ENCODE results near the gene LARP1.
A peak's percentile ranks its signal among the peaks of the same experiment; 100 is the strongest.
"Not testable (repeated sequence)": the region's sequence is repeated elsewhere in the genome, so short reads cannot be mapped to it uniquely, and the experiment has no call there.

LARP1 gene

DNA sequence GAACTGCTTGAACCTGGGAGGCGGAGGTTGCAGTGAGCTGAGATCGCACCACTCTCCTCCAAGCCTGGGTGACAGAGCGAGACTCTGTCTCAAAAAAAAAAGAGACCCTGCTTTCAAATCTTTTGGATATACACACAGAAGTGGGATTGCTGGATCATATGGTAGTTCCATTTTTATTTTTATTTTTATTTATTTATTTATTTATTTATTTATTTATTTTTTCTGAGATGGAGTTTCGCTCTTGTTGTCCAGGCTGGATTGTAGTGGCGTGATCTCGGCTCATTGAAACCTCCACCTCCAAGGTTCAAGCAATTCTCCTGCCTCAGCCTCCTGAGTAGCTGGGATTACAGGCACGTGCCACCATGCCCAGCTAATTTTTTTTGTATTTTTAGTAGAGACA, 19.8 kb upstream of the LARP1 start:
- not testable (repeated sequence) for DNase-seq

DNA sequence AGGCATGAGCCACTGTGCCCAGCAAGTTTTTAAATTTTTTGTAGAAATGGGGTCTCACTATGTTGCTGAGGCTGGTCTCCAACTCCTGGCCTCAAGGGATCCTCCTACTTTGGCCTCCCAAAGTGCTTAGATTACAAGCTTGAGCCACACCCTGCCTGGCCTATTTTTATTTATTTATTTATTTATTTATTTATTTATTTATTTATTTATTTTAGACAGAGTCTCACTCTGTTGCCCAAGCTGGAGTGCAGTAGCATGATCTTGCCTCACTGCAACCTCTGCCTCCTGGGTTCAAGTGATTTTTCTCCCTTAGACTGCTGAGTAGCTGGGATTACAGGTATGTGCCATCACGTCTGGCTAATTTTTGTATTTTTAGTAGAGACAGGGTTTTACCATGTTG, 18.8 kb upstream of the LARP1 start:
- DNase-seq: not testable (repeated sequence)

DNA sequence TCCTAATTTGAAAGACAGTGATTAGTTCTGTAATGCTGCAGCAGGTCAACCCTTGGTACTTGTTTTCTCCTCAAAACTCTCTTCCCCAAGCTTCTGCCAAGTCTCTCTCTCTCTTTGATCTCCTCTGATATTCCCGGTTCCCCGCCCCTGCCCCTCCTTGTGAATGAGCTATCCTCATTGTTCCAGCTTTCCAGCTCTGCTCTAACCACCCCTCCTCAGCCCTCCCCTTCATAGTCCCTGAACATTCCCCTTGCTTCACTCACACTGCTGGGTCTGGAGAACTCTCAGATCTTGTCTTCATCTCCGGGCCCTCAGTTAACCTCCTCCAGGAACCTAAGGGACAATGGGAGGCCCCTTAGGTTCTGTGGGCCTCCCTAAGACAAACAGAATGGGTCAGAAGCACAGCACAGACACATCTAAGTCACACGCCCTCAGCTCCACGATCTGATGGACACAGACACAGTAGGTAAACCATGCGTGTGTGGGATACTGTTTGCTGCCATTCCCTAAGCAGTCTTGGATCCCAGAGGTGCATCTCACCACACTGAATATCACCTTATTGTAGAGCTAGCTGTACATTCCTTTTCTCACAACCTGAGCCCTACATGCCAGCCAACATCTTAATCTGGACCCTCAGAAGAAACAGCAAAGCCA, 17.4 kb upstream of the LARP1 start:
- DNase-seq: no peak

DNA sequence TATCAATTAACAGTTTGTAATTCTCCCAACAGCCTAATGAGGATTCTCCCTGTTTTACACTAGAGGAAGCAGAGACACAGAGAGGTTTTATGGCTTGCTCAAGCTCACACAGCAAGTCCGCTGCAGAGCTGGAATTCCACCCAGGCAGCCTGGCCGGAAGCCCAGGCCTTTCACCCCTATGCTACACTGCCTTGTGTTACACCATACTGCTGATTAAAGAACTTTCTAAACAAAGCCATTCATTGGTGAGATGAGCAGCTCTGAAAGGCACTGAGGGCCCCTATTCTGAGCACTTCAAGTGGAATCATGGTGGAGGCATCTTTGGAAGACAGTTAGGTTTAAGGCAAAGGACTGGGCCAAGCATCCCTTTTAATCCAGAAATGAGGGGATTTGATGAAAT, 14.7 kb upstream of the LARP1 start:
- DNase-seq: no peak

DNA sequence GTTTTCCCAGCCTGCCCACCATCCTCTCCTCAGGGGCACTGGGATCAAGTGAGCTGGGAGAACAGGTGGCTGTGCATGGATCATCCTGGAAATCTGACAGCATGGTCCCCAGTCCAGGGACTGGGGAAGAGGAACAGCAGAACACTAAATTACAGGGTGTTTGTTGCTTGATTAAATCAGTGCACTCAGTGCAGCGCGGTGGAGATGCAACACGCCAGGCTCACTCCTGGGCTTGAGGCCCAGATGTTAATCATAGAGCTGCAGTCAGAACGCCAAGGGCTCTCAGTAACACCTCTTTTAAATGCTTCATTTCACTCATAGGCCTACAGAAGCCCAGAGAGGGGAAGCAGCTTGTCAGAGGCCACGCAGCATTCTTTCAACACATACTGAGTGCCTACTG, 14.2 kb upstream of the LARP1 start:
- DNase-seq: no peak

DNA sequence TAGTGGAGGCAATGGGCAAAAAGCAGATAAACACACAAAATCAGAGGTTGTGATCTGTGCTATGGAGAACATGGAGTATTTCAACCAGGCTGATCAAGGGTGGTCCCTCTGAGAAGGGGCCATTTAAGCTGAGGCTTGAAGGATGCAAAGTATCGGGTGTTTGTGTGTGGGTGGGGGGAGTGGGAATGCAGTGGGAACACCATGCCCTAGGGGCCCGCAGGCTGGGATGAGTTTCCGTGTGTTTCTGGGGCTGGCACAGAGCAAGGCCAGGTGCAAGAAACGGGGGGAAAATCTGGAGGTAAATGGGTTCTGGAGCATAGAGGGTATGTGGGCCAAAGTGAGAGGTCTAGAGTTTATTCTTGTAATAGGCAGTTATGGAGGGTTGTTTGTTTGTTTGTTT, 13.8 kb upstream of the LARP1 start:
- DNase-seq: no peak

DNA sequence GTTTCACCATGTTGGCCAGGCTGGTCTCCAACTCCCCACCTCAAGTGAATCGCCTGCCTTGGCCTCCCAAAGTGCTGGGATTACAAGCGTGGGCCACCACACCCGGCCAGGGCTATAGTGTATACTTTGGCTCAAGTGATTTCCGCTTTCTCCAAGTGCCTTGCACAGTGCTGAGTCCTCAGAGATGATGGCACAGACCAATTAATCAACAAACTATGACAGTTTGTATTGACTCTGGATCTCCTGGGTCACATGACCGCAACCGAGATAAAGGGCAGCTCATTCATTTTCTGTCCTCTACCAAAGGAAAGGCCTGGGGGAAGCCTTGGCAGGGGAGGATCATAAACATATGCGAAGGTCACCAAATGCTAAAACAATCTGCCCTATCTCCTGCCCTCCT, 11.4 kb upstream of the LARP1 start:
- no peak for DNase-seq

DNA sequence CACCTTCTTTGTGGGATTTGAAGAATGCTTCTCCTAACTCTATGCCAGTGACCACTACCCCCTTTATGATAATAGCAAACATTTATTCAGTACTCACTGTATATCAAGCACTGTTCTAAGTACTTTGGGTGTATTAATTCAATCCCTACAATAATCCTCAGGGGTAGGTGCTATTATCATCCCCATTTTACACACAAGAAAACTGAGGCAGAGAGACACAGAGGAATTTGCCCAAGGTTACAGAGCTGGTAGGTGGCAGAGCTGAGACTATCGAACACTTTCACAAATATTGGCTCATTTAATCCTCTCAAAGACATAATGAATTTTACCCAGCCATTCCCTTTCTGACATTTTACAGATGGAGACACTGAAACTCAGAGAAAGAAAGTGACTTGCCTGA, 9.8 kb upstream of the LARP1 start:
- DNase-seq: no peak

DNA sequence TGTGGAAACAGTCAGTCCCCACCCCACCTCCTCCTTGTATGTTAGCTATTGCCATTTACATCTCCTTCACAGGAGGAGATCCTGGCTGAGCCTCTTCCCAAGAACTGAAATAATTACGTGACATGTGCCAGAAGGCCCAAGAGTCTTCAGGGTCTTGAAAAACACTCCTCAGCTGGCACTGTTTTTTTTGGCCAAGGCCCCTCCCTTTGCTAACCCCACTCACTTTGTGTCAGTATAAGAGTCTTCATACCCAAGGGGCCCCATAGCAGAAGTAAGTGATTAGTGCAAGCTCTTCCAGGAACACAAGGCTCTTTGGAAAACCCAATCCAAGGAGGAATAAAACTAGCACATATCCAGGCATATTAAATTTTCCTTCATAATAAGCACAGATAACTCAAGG, 5.7 kb upstream of the LARP1 start:
- DNase-seq: no peak

DNA sequence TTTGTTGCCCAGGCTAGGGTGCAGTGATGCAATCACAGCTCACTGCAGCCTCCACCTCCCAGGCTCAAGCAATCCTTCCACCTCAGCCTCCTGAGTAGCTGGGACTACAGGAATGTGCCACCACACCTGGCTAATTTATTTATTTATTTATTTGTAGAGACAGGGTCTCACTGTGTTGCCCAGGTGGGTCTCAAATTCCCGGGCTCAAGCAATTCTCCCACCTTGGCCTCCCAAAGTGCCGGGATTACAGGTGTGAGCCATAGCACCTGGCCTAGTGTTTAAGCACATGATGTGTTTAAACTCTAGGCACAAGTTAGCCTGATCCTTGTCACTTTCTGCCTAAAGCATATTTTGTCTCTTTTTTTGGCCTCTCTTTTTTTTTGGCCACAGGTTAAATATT, 4.5 kb upstream of the LARP1 start:
- not testable (repeated sequence) for DNase-seq

DNA sequence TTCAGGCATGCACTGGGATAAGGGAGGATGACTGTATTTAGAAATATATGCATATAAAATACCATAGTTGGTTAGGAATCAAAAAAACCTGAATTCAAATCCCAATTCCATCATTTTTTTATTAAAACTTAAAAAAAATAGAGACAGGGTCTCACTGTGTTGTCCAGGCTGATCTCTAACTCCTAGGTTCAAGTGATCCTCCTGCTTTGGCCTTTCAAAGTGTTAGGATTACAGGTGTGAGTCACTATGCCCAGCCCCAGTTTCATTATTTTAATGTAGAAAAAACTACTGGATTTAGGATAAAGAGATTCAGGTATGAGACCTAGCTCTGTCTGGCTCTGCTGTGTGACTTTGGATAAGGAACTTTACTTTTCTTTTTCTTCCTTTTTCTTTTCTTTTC, 3.3 kb upstream of the LARP1 start:
- no peak for DNase-seq

DNA sequence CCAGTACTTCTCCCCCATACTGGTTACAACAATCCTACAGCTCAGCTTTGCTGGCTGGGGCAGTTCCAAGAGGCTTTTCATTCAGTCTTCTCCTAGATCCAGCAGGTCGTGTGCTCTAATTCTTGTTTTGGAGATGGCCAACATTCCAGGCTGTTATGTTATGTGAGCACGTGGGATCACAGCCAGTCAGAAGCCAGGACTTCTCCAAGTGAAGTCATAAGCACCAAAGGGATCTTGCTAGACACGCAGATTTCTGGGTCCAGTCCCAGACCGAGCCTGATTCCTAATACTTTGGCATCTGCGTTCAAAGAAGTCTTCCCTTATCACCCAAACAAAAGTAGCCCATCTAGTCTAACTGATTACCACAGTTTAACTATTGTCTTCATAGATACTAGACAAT, 1.4 kb upstream of the LARP1 start:
- no peak for DNase-seq

DNA sequence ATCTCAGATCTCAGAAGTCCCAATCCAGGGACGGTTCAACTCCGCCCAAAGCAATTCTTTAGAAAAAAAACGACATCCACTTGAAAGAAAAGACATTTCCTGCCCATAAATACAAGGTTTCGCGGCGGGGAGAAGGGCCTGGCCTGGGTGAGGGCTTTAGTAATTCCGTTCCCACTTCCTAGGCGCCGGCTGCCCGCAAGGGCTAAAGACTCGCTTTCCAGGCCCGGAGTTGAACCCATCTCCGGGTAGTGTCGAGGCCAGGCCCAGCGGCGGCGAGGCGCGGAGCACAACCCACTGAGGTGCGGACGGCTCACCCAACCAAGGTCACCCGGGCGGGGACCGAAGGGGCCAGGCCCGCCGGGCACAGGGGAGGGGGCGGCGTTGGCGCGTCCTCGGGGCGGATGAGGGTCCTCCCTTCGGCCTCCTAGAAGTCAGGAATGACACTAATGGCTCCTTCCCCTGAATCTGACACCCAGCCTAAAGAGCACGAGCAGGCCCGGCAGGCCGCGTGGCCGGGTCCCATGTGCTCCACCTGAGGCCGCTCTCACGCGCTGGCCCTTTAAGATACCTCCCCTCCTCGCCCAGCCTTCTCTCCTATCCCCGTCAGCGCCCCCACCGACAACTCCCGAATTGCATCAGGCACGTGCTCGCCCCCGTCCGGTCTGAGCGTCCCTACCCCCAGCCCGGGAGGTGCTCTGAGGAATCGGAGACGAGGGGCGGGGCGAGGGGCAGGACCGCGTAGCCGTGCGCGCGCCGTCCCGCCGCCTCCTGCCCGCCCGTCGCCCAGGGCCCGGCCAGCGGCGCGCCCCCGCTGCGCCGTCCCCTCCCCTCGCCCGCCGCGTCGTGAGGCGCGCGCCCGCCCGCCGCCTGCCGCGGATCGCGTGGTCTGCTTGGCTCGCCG, 467 bp upstream of the LARP1 start:
- DNase-seq: peak; percentile 97

DNA sequence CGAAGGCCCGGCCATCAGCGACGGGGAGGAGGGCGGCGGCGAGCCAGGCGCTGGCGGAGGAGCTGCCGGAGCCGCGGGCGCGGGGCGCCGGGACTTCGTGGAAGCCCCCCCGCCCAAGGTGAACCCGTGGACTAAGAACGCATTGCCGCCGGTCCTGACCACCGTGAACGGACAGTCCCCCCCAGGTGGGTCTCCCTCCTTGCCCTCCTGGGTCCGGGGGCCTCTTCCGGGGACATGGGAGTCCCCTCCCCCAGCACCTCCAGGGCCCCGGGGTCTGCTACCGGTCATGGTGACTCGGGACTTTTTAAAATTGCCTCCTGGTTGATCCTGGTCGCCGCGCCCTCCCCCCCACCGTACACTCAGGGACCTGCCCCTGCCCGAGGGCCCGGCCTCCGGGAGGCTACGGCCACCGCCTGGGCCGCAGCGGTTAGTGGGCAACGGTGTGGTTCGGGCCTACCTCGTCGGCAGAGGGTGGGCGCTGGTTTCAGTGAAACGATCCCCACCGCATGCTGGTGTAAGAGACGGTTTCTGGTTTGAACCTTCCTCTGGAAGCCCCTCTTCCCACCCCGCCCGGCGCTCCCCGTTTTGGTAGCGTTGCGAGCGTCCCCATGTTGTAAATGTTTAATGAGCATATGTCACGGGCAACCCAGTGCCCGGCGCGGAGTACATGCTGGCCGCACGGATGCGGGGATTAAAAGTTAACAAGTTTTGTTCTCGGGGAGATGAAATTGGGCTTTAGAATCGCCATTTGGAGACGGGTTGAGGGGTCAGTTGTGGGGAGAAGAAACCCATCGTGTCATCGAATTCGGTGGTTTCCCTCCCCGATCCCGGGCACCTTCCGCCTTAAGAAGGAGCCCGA, 1.1 kb downstream of the LARP1 start:
- DNase-seq: peak; percentile 42

DNA sequence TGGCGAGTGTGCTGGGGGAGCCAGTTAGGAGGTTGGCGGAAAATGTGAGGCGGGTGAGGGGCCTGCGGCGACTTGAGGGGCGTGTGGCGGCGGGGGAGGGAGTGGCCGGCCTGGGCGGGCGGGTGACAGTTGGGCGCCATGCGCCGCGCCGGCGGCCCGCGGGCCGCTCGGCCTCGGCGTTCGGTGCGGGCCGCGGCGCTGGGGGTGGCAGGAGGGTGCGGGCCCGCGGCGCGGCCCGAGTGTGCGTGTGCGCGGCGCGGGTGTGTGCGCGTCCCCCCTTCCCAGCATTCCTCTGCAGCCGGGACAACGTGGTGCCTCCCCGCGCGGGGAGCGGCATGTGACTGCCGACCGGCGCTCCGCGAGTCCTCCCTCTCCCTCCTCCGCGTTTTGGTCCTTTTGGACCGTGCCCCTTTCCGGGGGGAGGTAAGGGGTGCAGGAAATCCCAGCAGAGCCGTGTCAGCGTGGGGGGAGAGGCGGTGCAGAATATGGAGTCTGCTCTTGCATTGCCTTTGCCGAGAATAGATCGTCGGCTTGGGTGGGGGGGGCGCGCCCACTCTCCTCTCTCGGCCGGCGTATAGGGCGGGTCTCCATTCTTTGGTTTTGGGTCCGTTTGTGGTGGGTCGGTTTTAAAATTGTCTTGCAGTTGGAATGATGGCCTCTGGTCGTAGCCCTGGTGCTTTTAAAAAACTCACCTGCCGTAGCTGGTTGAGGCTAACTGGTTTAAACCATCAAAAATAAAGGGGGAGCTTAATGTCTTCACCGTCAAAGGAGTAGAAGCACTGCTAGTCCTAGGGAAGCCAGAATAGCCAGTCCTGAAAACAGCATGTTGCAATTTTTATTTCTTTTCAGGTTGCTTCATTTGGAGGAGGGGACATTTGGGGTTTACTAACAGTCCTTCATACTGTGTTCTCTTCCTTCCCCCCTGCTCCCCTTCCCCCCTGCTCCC, 2.0 kb downstream of the LARP1 start:
- DNase-seq: peak; percentile 45

DNA sequence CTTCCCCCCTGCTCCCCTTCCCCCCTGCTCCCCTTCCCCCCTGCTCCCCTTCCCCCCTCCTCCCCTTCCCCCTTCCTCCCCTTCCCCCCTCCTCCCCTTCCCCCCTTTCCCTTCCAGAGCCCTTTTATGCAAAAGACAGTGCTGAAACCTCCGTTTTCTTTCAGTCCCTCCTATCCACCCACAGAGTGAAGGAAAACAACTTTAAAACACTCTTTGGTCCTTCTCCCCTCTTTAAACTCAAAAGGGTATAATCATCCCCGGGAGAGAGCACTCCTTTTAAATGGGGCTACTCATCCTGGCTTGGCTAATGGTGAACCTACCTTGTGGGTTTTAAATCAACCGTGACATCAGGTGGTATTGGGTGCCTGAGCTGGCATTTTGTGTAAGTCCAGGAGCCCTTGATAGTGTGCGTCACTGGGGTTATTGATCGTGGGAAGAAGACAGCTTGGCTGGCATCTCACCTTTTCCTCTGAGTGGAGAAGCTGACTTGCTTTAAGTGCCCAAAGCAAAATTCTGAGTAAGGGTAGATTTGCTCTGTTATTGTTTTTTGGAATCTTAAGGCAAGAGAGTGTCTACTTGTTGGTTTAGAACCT, 2.7 kb downstream of the LARP1 start:
- DNase-seq: no peak

DNA sequence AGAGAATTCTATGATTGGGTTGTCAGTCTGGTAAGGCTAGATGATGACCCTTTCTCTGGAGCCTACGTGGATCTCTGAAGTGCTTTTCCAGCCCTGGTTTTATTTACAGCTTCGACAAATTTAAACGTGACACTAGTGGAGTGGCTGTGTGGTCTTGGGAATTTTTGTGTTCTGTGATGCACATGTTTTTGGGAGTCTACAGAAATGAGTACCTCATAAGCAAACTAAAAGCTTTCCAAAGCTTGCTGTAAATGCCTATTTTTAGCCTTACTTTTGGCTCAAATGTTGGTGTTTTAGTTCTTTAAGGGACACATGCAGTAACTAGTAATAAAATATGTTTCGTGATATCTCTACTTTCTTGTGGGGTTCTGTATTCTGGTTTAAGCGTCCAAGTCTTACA, 3.3 kb downstream of the LARP1 start:
- DNase-seq: no peak

DNA sequence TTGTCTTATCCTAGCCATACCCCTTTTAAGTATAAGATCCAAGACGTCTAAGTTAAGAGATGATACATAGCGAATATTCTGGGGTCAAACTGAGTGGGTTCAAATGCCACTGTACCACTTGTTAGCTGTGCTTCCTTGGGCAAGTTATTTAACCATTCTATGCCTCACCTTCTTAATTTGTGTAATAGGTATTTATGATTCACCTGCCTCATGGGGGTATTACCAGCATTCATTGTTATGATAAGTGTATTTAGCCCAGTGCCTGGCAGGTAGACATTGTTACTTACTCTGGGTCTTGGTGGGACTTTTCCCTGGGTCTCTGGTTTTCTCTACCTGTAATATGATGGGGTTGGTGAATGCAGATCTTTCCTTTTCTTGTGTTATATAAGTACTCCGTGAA, 3.8 kb downstream of the LARP1 start:
- DNase-seq: no peak

DNA sequence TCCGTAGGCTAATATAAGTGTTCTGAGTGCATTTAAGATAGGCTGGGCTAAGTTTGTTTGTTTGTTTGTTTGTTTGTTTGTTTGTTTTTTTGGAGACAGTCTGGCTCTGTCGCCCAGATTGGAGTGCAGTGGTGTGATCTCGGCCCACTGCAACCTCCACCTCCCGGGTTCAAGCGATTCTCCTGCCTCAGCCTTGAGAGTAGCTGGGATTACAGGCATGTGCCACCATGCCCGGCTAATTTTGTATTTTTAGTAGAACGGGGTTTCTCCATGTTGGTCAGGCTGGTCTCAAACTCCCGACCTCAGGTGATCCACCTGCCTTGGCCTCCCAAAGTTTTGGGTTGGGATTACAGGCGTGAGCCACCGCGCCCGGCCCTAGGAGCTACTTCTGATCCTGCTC, 4.7 kb downstream of the LARP1 start:
- DNase-seq: not testable (repeated sequence)

DNA sequence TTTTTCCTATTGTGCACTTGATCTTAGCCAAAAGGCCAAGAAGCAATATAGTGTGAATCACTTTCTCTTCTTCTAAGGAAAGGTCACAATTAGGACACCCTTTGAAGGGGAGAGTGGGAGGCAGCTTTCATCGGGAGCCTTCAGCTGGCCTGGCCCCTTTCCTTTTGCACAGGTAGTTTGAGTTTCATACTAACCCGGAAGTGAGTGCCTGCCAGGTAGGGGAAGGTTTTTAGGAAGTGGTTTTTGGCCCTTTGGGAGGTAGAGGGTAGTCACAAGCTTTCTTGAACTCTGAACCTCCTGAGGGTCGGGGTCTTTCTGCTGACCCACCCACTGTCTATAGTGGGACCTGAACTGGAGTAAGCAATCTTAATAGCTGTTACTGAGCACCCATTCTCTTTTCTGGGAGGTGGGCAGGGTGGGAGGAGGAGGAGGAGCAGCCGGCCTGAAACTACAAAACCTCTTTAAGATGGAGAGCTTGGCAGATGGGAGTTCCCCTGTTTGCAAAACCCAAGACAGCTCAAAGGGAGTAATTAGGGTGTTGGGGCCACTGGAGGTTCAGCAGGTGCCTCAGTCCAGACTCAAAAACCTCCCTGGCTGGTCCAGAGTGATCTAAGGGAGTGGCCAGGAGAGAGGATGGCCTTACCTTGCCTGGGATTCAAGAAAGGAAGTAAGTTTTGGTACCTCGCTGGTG, 6.0 kb downstream of the LARP1 start:
- DNase-seq: peak; percentile 36

DNA sequence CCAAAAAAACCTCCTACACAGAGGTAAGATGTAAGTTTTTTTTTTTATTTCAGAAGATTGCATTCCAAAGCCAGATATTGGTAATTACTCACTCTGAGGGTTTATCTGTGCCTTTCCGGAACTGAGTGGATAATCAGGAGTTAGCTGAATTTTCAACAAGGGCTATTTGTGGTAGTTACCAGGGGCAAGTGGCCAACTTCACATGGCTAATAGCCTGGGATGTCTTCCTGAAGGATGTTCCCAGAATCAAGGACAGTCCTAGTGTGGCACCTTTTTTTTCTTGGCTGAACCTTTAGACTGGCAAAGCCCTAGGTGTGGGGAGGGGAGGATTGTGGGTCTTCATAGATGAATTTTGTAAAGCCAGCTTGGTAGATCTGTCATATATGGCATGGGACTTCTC, 7.1 kb downstream of the LARP1 start:
- DNase-seq: no peak

Measured in inflammatory macrophage treated with lipopolysaccharide for 4 hours (primary cell).